IMR-90 (cell line): ENCODE data around the gene PLA2G2C. TPM values are rescaled to one million over a fixed set of nuclear protein-coding genes. Genes with fewer than 3 reads are reported as not detected.

Source experiments
- ATAC-seq: fragments of 200-7000 bp; cut with Tn5 transposase; 2 replicates; pipeline ENCODE4 v1.9.1; 2020; ENCODE audit warnings: low read depth, mild to moderate bottlenecking, moderate library complexity
- BruUV-seq: library from RNA; stranded (reverse); fragments of 400-500 nt; replicated peaks from 2 replicates; lab custom pipeline; 2021; lab: Mats Ljungman, UMichigan
- CTCF ChIA-PET: fragments of 300-600 bp; formaldehyde crosslinking; extraction: SDS; loops from one replicate; lab custom pipeline; 2021; ENCODE audit warnings: antibody characterized with exemption; lab: Yijun Ruan, JAX
- POLR2A ChIA-PET: fragments of 300-600 bp; sonication (Branson Sonifier 250); formaldehyde crosslinking; loops from one replicate; lab custom pipeline; 2022; ENCODE audit warnings: antibody characterized with exemption; ENCODE audit not compliant: unreplicated experiment; lab: Charles Lee
- DNase-seq: peaks from one replicate; pipeline ENCODE4 v3.0.0; 2013
- H2AFZ ChIP-seq: replicated peaks from 2 replicates; pipeline ENCODE3; 2013; ENCODE audit warnings: low read length, mild to moderate bottlenecking; ENCODE audit not compliant: poor library complexity
- H2AK5ac ChIP-seq: 2 replicates; pipeline ENCODE4 v1.6.1; 2013; ENCODE audit warnings: low read depth, low read length, inconsistent platforms
- H2AK9ac ChIP-seq: replicated peaks from 2 replicates; pipeline ENCODE3; 2013; ENCODE audit warnings: mild to moderate bottlenecking, low read depth, low read length, moderate library complexity; ENCODE audit not compliant: poor library complexity
- H2BK120ac ChIP-seq: 2 replicates; pipeline ENCODE4 v1.6.1; 2013; ENCODE audit warnings: low read depth, low read length, inconsistent platforms
- H2BK15ac ChIP-seq: 3 replicates; pipeline ENCODE4 v1.6.1; 2013; ENCODE audit warnings: low read depth, low read length, inconsistent platforms
- H2BK20ac ChIP-seq: 2 replicates; pipeline ENCODE4 v1.6.1; 2013; ENCODE audit warnings: low read depth, mild to moderate bottlenecking, inconsistent platforms, low read length, moderate library complexity
- H2BK5ac ChIP-seq: 2 replicates; pipeline ENCODE4 v1.6.1; 2013; ENCODE audit warnings: mild to moderate bottlenecking, low read depth, low read length, inconsistent platforms; ENCODE audit not compliant: poor library complexity, severe bottlenecking
- H3K14ac ChIP-seq: replicated peaks from 2 replicates; pipeline ENCODE4 v1.6.1; 2013; ENCODE audit warnings: low read depth, low read length, inconsistent platforms
- H3K18ac ChIP-seq: 2 replicates; pipeline ENCODE4 v1.6.1; 2013; ENCODE audit warnings: low read depth, low read length, control low read depth
- H3K23ac ChIP-seq: 2 replicates; pipeline ENCODE4 v1.6.1; 2013; ENCODE audit warnings: low read depth, low read length, inconsistent platforms
- H3K27ac ChIP-seq: 2 replicates; pipeline ENCODE4 v1.5.1; 2013; ENCODE audit warnings: mild to moderate bottlenecking, control low read depth, low read length; ENCODE audit not compliant: insufficient read depth
- H3K27me3 ChIP-seq: 2 replicates; pipeline ENCODE4 v1.6.1; 2013; ENCODE audit warnings: low read length; ENCODE audit not compliant: control insufficient read depth, insufficient read depth
- H3K36me3 ChIP-seq: 2 replicates; pipeline ENCODE4 v1.6.1; 2013; ENCODE audit warnings: low read length, mixed read lengths; ENCODE audit not compliant: control insufficient read depth, insufficient read depth
- H3K4ac ChIP-seq: 2 replicates; pipeline ENCODE4 v1.6.1; 2013; ENCODE audit warnings: low read depth, low read length, inconsistent platforms
- H3K4me1 ChIP-seq: 2 replicates; pipeline ENCODE4 v1.6.1; 2013; ENCODE audit warnings: low read length, mixed read lengths; ENCODE audit not compliant: control insufficient read depth, insufficient read depth
- H3K4me2 ChIP-seq: 2 replicates; pipeline ENCODE4 v1.6.1; 2013; ENCODE audit warnings: low read depth, mild to moderate bottlenecking, control low read depth, low read length, moderate library complexity
- H3K4me3 ChIP-seq: 2 replicates; pipeline ENCODE4 v1.5.1; 2013; ENCODE audit warnings: low read depth, mild to moderate bottlenecking, control low read depth, low read length, moderate library complexity; ENCODE audit not compliant: insufficient read depth
- H3K56ac ChIP-seq: 2 replicates; pipeline ENCODE4 v1.6.1; 2013; ENCODE audit warnings: low read length, inconsistent platforms; ENCODE audit not compliant: insufficient read depth; ENCODE audit errors: extremely low read depth
- H3K79me1 ChIP-seq, 2 experiments: 2 replicates each; pipeline ENCODE4 v1.6.1; 2013; ENCODE audit warnings: low read length in 2 of 2, inconsistent platforms in 1 of 2, low read depth in 1 of 2
- H3K9ac ChIP-seq: 2 replicates; pipeline ENCODE4 v1.6.1; 2013; ENCODE audit warnings: low read depth, low read length, control low read depth
- H3K9me1 ChIP-seq: 2 replicates; pipeline ENCODE4 v1.6.1; 2013; ENCODE audit warnings: low read length, inconsistent platforms; ENCODE audit not compliant: insufficient read depth
- H3K9me3 ChIP-seq: 2 replicates; pipeline ENCODE4 v1.6.1; 2013; ENCODE audit warnings: low read length; ENCODE audit not compliant: control insufficient read depth, insufficient read depth
- H4K20me1 ChIP-seq: 2 replicates; pipeline ENCODE4 v1.6.1; 2013; ENCODE audit warnings: low read length, inconsistent platforms; ENCODE audit not compliant: insufficient read depth
- H4K5ac ChIP-seq: 2 replicates; pipeline ENCODE4 v1.6.1; 2013; ENCODE audit warnings: mild to moderate bottlenecking, low read depth, low read length, control low read depth
- H4K8ac ChIP-seq, 2 experiments: 2 replicates each; pipeline ENCODE4 v1.6.1; 2013; ENCODE audit warnings: low read depth in 2 of 2, low read length in 2 of 2, control low read depth in 1 of 2, inconsistent platforms in 1 of 2
- H4K91ac ChIP-seq: 2 replicates; pipeline ENCODE4 v1.6.1; 2013; ENCODE audit warnings: low read depth, low read length, inconsistent platforms; ENCODE audit not compliant: insufficient read depth
- BHLHE40 ChIP-seq: fragments of 150-350 bp; IDR thresholded peaks from 2 replicates; pipeline ENCODE4 v1.6.1; 2016; ENCODE audit warnings: mild to moderate bottlenecking, low read depth, low read length
- CEBPB ChIP-seq: IDR thresholded peaks from 2 replicates; pipeline ENCODE4 v1.6.1; 2012; ENCODE audit warnings: low read depth, low read length, improper control_type of control experiment
- FOS ChIP-seq: fragments of 150-350 bp; IDR thresholded peaks from 2 replicates; pipeline ENCODE4 v1.6.1; 2016; ENCODE audit warnings: low read depth, low read length
- MAFK ChIP-seq: IDR thresholded peaks from 2 replicates; pipeline ENCODE4 v1.6.1; 2012; ENCODE audit warnings: low read depth, low read length, improper control_type of control experiment
- MXI1 ChIP-seq: IDR thresholded peaks from 2 replicates; pipeline ENCODE4 v1.6.1; 2012; ENCODE audit warnings: low read depth, mild to moderate bottlenecking, low read length, moderate library complexity, borderline replicate concordance
- NFE2L2 ChIP-seq: fragments of 150-350 bp; IDR thresholded peaks from 2 replicates; pipeline ENCODE4 v1.6.1; 2016; ENCODE audit warnings: low read depth, mild to moderate bottlenecking, low read length
- POLR2A ChIP-seq: IDR thresholded peaks from 2 replicates; pipeline ENCODE4 v1.6.1; 2012; ENCODE audit warnings: mild to moderate bottlenecking, low read depth, low read length
- RAD21 ChIP-seq: IDR thresholded peaks from 2 replicates; pipeline ENCODE4 v1.6.1; 2012; ENCODE audit warnings: low read length, improper control_type of control experiment
- RCOR1 ChIP-seq: IDR thresholded peaks from 2 replicates; pipeline ENCODE4 v1.6.1; 2012; ENCODE audit warnings: mild to moderate bottlenecking, low read length, improper control_type of control experiment; ENCODE audit not compliant: insufficient replicate concordance
- RFX5 ChIP-seq: IDR thresholded peaks from 2 replicates; pipeline ENCODE4 v1.8.0; 2012; ENCODE audit warnings: low read depth, mild to moderate bottlenecking, low read length, moderate library complexity
- SMC3 ChIP-seq: fragments of 150-350 bp; IDR thresholded peaks from 2 replicates; pipeline ENCODE4 v1.6.1; 2016; ENCODE audit warnings: low read depth, mild to moderate bottlenecking, antibody characterized with exemption, low read length, moderate library complexity
- WGBS, 2 experiments: methylation state at CpG; one replicate each; pipeline versions ENCODE4 v1.1.5 to v1.1.7; 2013; ENCODE audit warnings: missing lambda C conversion rate in 2 of 2; ENCODE audit not compliant: insufficient read length in 1 of 2; ENCODE audit errors: extremely low coverage in 2 of 2; 5-methylcytosine and 5-hydroxymethylcytosine counted together
- dilution Hi-C: fragments of 300-500 bp; cut with HindIII; formaldehyde crosslinking; loops from one replicate; pipeline ENCODE4 v1.14.3; 2018; ENCODE audit warnings: low sequenced_read_pairs; ENCODE audit not compliant: unreplicated experiment
- in situ Hi-C: fragments of 300-500 bp; cut with MboI; formaldehyde crosslinking; loops from 3 replicates; pipeline ENCODE4 v1.14.3; 2019; ENCODE audit warnings: low sequenced_read_pairs, inconsistent platforms, mixed read lengths
- intact Hi-C: fragments of 100-400 bp; cut with micrococcal nuclease; formaldehyde crosslinking; loops from 2 replicates; pipeline ENCODE4 v1.10.0; 2022
- polyA plus RNA-seq, 3 experiments: library from polyadenylated mRNA; depleted of rRNA; stranded (reverse); fragments of >200 nt; gene quantifications; 2 replicates each; pipeline ENCODE4 v1.2.3, GENCODE V29; 2012; ENCODE audit warnings: low replicate concordance in 1 of 3
- total RNA-seq: library from RNA; depleted of rRNA; stranded (reverse); fragments of >200 nt; gene quantifications from 2 replicates; pipeline ENCODE4 v1.2.3, GENCODE V29; 2012
- TF ChIP-seq, protein P1 (sequence below): conservative IDR thresholded peaks from 2 replicates; pipeline ENCODE4 v1.5.1; 2012; ENCODE audit warnings: mild to moderate bottlenecking, low read depth, low read length, improper control_type of control experiment
- TF ChIP-seq, protein P2 (sequence below): fragments of 150-350 bp; IDR thresholded peaks from 2 replicates; pipeline ENCODE4 v1.6.1; 2016; ENCODE audit warnings: low read depth, mild to moderate bottlenecking, low read length, moderate library complexity, borderline replicate concordance
- TF ChIP-seq, protein P3 (sequence below): fragments of 150-350 bp; IDR thresholded peaks from 2 replicates; pipeline ENCODE4 v1.6.1; 2017; ENCODE audit warnings: mild to moderate bottlenecking, antibody characterized with exemption, low read length, low read depth

PLA2G2C gene
- total and polyA plus RNA-seq, 2 of the 4 experiments (the other 2 are of a cell fraction) = not detected

DNA sequence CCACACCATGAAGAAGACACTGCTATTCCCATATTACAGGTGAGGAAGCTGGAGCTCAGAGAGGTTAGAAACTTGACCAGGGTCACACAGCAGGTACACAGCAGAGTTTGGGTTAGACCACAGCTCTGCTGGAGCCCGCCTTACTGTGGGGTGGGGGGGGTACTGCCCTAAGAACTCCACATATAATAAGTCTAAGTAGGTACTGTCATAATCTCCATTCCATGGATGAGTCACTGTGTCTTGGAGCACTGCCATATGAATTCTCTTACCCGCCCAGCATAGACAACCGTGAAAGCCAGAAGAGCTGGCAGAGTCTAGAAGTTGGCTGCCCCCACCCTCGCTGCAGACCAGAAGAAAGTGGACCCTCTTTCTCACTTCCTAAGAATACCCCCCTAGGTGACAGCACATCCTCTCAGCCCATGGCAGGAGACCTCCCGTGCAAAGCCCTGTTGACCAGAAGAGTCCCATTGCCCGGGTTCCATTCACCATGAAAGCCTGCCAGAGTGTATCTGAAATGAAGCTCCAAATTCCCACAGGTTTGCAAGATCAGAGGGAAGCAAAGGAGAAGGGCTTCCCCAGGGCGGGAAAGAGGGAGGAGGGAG is 61.8 kb downstream of the PLA2G2C start:
- Histone ChIP-seq H3K36me3 (no peaks in the 10 kb centered on the region), H4K20me1 (no peaks in the 10 kb centered on the region), H4K8ac (no peak overlapping the region), H3K4ac (no peak overlapping the region), H3K9me1 (no peaks in the 10 kb centered on the region), H2AK5ac (no peak overlapping the region), H3K4me1 (no peaks in the 10 kb centered on the region), H4K5ac (no peak overlapping the region), H3K14ac (no peak overlapping the region), H3K4me3 (no peak overlapping the region), H3K23ac (no peak overlapping the region), H3K4me2 (no peak overlapping the region), H3K9ac (no peak overlapping the region), H4K91ac (no peak overlapping the region), H3K79me1 (no peaks in the 10 kb centered on the region), H2BK120ac (no peak overlapping the region), H3K27me3 (peaks cover 15% of the 10 kb centered on the region), H2BK5ac (no peak overlapping the region), H2BK20ac (no peak overlapping the region), H2AK9ac (no peak overlapping the region), H3K9me3 (no peaks in the 10 kb centered on the region), H3K18ac (no peak overlapping the region), H2BK15ac (no peak overlapping the region), H3K27ac (no peak overlapping the region), H3K56ac (no peak overlapping the region), H2AFZ (no peak overlapping the region)
- ATAC-seq (peak; percentile 72), DNase-seq (peak; percentile 65)
- POLR2A ChIA-PET = no interaction called here
- 0% methylated on average over 2 of the region's 7 CpGs; no CpG with 5 or more reads in 1 of the 2 experiments for WGBS, 2 experiments
- TF ChIP-seq FOS (no peak), RFX5 (no peak), RCOR1 (no peak), POLR2A (no peak), MXI1 (no peak), RAD21 (no peak), NFE2L2 (no peak), SMC3 (no peak), MAFK (no peak), CEBPB (no peak), BHLHE40 (no peak)
- TF ChIP-seq, protein P1, sequence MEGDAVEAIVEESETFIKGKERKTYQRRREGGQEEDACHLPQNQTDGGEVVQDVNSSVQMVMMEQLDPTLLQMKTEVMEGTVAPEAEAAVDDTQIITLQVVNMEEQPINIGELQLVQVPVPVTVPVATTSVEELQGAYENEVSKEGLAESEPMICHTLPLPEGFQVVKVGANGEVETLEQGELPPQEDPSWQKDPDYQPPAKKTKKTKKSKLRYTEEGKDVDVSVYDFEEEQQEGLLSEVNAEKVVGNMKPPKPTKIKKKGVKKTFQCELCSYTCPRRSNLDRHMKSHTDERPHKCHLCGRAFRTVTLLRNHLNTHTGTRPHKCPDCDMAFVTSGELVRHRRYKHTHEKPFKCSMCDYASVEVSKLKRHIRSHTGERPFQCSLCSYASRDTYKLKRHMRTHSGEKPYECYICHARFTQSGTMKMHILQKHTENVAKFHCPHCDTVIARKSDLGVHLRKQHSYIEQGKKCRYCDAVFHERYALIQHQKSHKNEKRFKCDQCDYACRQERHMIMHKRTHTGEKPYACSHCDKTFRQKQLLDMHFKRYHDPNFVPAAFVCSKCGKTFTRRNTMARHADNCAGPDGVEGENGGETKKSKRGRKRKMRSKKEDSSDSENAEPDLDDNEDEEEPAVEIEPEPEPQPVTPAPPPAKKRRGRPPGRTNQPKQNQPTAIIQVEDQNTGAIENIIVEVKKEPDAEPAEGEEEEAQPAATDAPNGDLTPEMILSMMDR = no peak
- TF ChIP-seq, protein P2, sequence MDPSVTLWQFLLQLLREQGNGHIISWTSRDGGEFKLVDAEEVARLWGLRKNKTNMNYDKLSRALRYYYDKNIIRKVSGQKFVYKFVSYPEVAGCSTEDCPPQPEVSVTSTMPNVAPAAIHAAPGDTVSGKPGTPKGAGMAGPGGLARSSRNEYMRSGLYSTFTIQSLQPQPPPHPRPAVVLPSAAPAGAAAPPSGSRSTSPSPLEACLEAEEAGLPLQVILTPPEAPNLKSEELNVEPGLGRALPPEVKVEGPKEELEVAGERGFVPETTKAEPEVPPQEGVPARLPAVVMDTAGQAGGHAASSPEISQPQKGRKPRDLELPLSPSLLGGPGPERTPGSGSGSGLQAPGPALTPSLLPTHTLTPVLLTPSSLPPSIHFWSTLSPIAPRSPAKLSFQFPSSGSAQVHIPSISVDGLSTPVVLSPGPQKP = no peak
- TF ChIP-seq, protein P3, sequence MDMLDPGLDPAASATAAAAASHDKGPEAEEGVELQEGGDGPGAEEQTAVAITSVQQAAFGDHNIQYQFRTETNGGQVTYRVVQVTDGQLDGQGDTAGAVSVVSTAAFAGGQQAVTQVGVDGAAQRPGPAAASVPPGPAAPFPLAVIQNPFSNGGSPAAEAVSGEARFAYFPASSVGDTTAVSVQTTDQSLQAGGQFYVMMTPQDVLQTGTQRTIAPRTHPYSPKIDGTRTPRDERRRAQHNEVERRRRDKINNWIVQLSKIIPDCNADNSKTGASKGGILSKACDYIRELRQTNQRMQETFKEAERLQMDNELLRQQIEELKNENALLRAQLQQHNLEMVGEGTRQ = no peak
- in situ Hi-C loops = no loop called here
- CTCF ChIA-PET = interaction anchor here (0.9 kb wide), 1 partner anchor 10 kb away, joined by 3 read pairs; no protein-coding TSS in a partner anchor
- intact Hi-C loops = no loop called here
- no TSS peak for BruUV-seq
- dilution Hi-C loops = no loop called here
